GM12878 (cell line): Measurements from ENCODE around the gene GPBP1. TPM values are rescaled to one million over a fixed set of nuclear protein-coding genes. Genes with fewer than 3 reads are reported as not detected.
"Not testable (repeated sequence)": the region's sequence is repeated elsewhere in the genome, so short reads cannot be mapped to it uniquely, and the experiment has no call there.

Experiments
- ATAC-seq: fragments of 200-7000 bp; cut with Tn5 transposase; 3 replicates; pipeline ENCODE4 v1.9.1; 2020; ENCODE audit warnings: mild to moderate bottlenecking, moderate library complexity
- BruUV-seq: library from RNA; stranded (reverse); fragments of 400-500 nt; replicated peaks from 2 replicates; lab custom pipeline; 2021; lab: Mats Ljungman, UMichigan
- CTCF ChIA-PET: fragments of 300-600 bp; sonication (Branson Sonifier 250); formaldehyde crosslinking; extraction: SDS; loops from one replicate; lab custom pipeline; 2021; ENCODE audit warnings: inconsistent platforms; lab: Yijun Ruan, JAX
- POLR2A ChIA-PET: fragments of 350-600 bp; formaldehyde crosslinking; extraction: SDS; loops from one replicate; lab custom pipeline; 2021; ENCODE audit warnings: inconsistent platforms; lab: Charles Lee
- RAD21 ChIA-PET: fragments of 300-600 bp; sonication (Branson Sonifier 250); formaldehyde crosslinking; loops from one replicate; lab custom pipeline; 2023; ENCODE audit warnings: antibody characterized with exemption; ENCODE audit not compliant: unreplicated experiment; lab: Charles Lee
- SMC1A ChIA-PET: fragments of 300-600 bp; sonication (Branson Sonifier 250); formaldehyde crosslinking; loops from one replicate; lab custom pipeline; 2023; ENCODE audit not compliant: unreplicated experiment, uncharacterized antibody; lab: Charles Lee
- DNase-seq: peaks from one replicate; pipeline ENCODE4 v3.0.0-alpha.2; 2011; ENCODE audit warnings: low read depth, low spot score
- FAIRE-seq: peaks from 3 replicates; lab custom pipeline; 2011; peaks lifted over from hg19 to GRCh38; lab: Jason Lieb, UNC
- H2AFZ ChIP-seq: 2 replicates; pipeline ENCODE4 v1.6.0; 2011; ENCODE audit warnings: low read depth, low read length, control low read depth; ENCODE audit not compliant: control insufficient read depth
- H3K27ac ChIP-seq: 2 replicates; pipeline ENCODE4 v1.5.1; 2011; ENCODE audit warnings: control low read depth; ENCODE audit not compliant: control insufficient read depth, insufficient read depth
- H3K27me3 ChIP-seq, 2 experiments: replicated peaks in 1 of 2; 2 replicates each; pipeline versions ENCODE4 v1.6.0 to v1.6.1; 2011; ENCODE audit warnings: low read length in 1 of 2; ENCODE audit not compliant: control insufficient read depth in 2 of 2, insufficient read depth in 2 of 2
- H3K36me3 ChIP-seq, 2 experiments: 2 replicates each; pipeline ENCODE4 v1.5.1; 2011; ENCODE audit warnings: low read length in 1 of 2; ENCODE audit not compliant: control insufficient read depth in 2 of 2, insufficient read depth in 2 of 2
- H3K4me1 ChIP-seq: 2 replicates; pipeline ENCODE4 v1.6.1; 2011; ENCODE audit warnings: mild to moderate bottlenecking, low read length, moderate library complexity, mixed read lengths; ENCODE audit not compliant: control insufficient read depth, insufficient read depth
- H3K4me2 ChIP-seq: 2 replicates; pipeline ENCODE4 v1.6.0; 2011; ENCODE audit warnings: control low read depth; ENCODE audit not compliant: control insufficient read depth, insufficient read depth
- H3K4me3 ChIP-seq: fragments of 200-600 bp; sonication (generic); 2 replicates; pipeline ENCODE4 v1.5.1; 2016
- H3K79me2 ChIP-seq: 2 replicates; pipeline ENCODE4 v1.6.0; 2011; ENCODE audit warnings: low read length; ENCODE audit not compliant: control insufficient read depth, insufficient read depth
- H3K9ac ChIP-seq: 2 replicates; pipeline ENCODE4 v1.8.0; 2011; ENCODE audit warnings: low read length, control low read depth, mixed read lengths; ENCODE audit not compliant: control insufficient read depth, insufficient read depth
- H3K9me3 ChIP-seq: replicated peaks from 3 replicates; pipeline ENCODE4 v1.5.1; 2011; ENCODE audit warnings: mild to moderate bottlenecking, low read length; ENCODE audit not compliant: control insufficient read depth, insufficient read depth
- H4K20me1 ChIP-seq: 2 replicates; pipeline ENCODE4 v1.6.0; 2011; ENCODE audit not compliant: control insufficient read depth, insufficient read depth
- GABPA ChIP-seq: IDR thresholded peaks from 2 replicates; pipeline ENCODE4 v1.6.1; 2014; ENCODE audit warnings: antibody characterized with exemption, low read depth, mild to moderate bottlenecking, inconsistent platforms
- SMAD5 ChIP-seq: IDR thresholded peaks from 2 replicates; pipeline ENCODE4 v1.6.1; 2016; ENCODE audit warnings: antibody characterized with exemption, low read depth
- TCF7 ChIP-seq: IDR thresholded peaks from 2 replicates; pipeline ENCODE4 v1.6.1; 2014; ENCODE audit warnings: antibody characterized with exemption, borderline replicate concordance
- ZBTB40 ChIP-seq: fragments of 450-650 bp; IDR thresholded peaks from 2 replicates; pipeline ENCODE4 v1.6.1; 2016; ENCODE audit warnings: mild to moderate bottlenecking, moderate library complexity, borderline replicate concordance
- WGBS: methylation state at CpG from one replicate; pipeline ENCODE4 v1.1.6; 2016; ENCODE audit warnings: low lambda C conversion rate; ENCODE audit not compliant: insufficient replicate concordance, insufficient coverage; ENCODE audit errors: missing lambda C conversion rate; 5-methylcytosine and 5-hydroxymethylcytosine counted together
- in situ Hi-C: fragments of 300-500 bp; cut with MboI; formaldehyde crosslinking; loops from 9 replicates; pipeline ENCODE4 v1.14.3; 2018; ENCODE audit warnings: mixed read lengths
- intact Hi-C: fragments of 100-400 bp; cut with micrococcal nuclease; formaldehyde crosslinking; loops from one replicate; pipeline ENCODE4 v1.14.2; 2022; ENCODE audit not compliant: unreplicated experiment
- polyA plus RNA-seq, 11 experiments: library from polyadenylated mRNA; depleted of rRNA in 4 of 11; unstranded in 6 of 11; stranded (reverse) in 5 of 11; fragments of >200 nt; fragmentation: Nextera tagmentation in 4 of 11; fragmentation: Illumina TruSeq in 1 of 11; extraction: Ambion mirVana in 4 of 11; extraction: Trizol in 1 of 11; gene quantifications; 1 replicate in 1 of 11; 2 replicates in 10 of 11; pipeline versions ENCODE4 v1.2.1 to v1.2.3, GENCODE V29; 2011 to 2016; ENCODE audit warnings: inconsistent platforms in 2 of 11, missing spikeins in 2 of 11, low read depth in 1 of 11
- total RNA-seq, 4 experiments: library from RNA; depleted of rRNA in 3 of 4; stranded (reverse); fragments of >200 nt in 3 of 4; fragmentation: Illumina TruSeq in 1 of 4; extraction: Trizol in 1 of 4; gene quantifications; 2 replicates each; pipeline versions ENCODE4 v1.2.1 to v1.2.3, GENCODE V29; 2013 to 2021
- TF ChIP-seq, protein P1 (sequence below): IDR thresholded peaks from 2 replicates; pipeline ENCODE4 v1.6.1; 2012; ENCODE audit warnings: low read depth, low read length, improper control_type of control experiment

The GPBP1 gene
- total and polyA plus RNA-seq, 10 of the 15 experiments (the other 5 are each of a cell fraction or from before 2014, with no cell fraction given) = 27.0 to 96.2 (median 55.4) TPM

- ATAC-seq (no peak), FAIRE-seq (no peak), DNase-seq (no peak)
- peaks cover 92% of the 10 kb centered on the region for H3K79me2 ChIP-seq
- peaks cover 2% of the 10 kb centered on the region for H3K9me3 ChIP-seq
- no TSS peak for BruUV-seq
- H3K4me1 ChIP-seq = peaks cover 32% of the 10 kb centered on the region
- ChIA-PET SMC1A (interaction anchor here (0.7 to 1.7 kb wide), 7 partner anchors 9 to 54 kb away, joined by 3 to 7 read pairs (median 4); no protein-coding TSS in a partner anchor), CTCF (interaction anchor here (4.5 kb wide), 1 partner anchor 28 kb away, joined by 16 read pairs; no protein-coding TSS in a partner anchor), RAD21 (interaction anchor here (0.6 to 1.0 kb wide), 2 partner anchors 12 to 1113 kb away, joined by 3 read pairs; no protein-coding TSS in a partner anchor), POLR2A (interaction anchor here (0.6 to 2.9 kb wide), 3 partner anchors 16 to 1223 kb away, joined by 5 to 23 read pairs (median 9); no protein-coding TSS in a partner anchor)
- 77% methylated on average over 2 of the region's 2 CpGs for WGBS
- H3K27ac ChIP-seq = no peak overlapping the region
- H3K4me2 ChIP-seq = no peak overlapping the region
- peaks cover 3 to 4% of the 10 kb centered on the region in 2 experiments; a peak in 2 of 4 replicates for H3K36me3 ChIP-seq
- TF ChIP-seq SMAD5 = no peak
- TF ChIP-seq, protein P1, sequence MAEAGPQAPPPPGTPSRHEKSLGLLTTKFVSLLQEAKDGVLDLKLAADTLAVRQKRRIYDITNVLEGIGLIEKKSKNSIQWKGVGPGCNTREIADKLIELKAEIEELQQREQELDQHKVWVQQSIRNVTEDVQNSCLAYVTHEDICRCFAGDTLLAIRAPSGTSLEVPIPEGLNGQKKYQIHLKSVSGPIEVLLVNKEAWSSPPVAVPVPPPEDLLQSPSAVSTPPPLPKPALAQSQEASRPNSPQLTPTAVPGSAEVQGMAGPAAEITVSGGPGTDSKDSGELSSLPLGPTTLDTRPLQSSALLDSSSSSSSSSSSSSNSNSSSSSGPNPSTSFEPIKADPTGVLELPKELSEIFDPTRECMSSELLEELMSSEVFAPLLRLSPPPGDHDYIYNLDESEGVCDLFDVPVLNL = no peak
- TF ChIP-seq GABPA = no peak
- no peak for TF ChIP-seq ZBTB40
- no peak for TF ChIP-seq TCF7
- H2AFZ ChIP-seq = no peak overlapping the region
- intact Hi-C loops (no loop called here), in situ Hi-C loops (loop anchor here (25.0 kb wide), 1 partner anchor 1880 kb away; the partner anchor contains the start of genes DHX29 and MTREX)
- H3K4me3 ChIP-seq = no peak overlapping the region
- H4K20me1 ChIP-seq = peaks cover 5% of the 10 kb centered on the region
- H3K9ac ChIP-seq = no peak overlapping the region
- no peaks in the 10 kb centered on the region for H3K27me3 ChIP-seq
Measured at GRCh38 chr5:57191986-57192385, 18.1 kb downstream of the GPBP1 start.

GRCh38 chr5:57192832-57193231 lies 19.0 kb downstream of the GPBP1 start:
- H2AFZ ChIP-seq, DNase-seq, H3K36me3 ChIP-seq, BruUV-seq, H3K9me3 ChIP-seq, intact Hi-C loops, FAIRE-seq, H4K20me1 ChIP-seq, H3K27me3 ChIP-seq, H3K9ac ChIP-seq, CTCF ChIA-PET, H3K4me3 ChIP-seq, H3K4me2 ChIP-seq, ATAC-seq, H3K27ac ChIP-seq: not testable (repeated sequence)
- ChIA-PET POLR2A (interaction anchor here (2.9 kb wide), 1 partner anchor 17 kb away, joined by 23 read pairs; no protein-coding TSS in a partner anchor), RAD21 (interaction anchor here (0.6 to 1.0 kb wide), 3 partner anchors 13 to 1114 kb away, joined by 3 read pairs; no protein-coding TSS in a partner anchor), SMC1A (interaction anchor here (1.4 kb wide), 2 partner anchors 17 to 55 kb away, joined by 4 read pairs; no protein-coding TSS in a partner anchor)
- peaks cover 87% of the 10 kb centered on the region for H3K79me2 ChIP-seq
- WGBS = 100% methylated on average over 6 of the region's 6 CpGs
- in situ Hi-C loops = loop anchor here (25.0 kb wide), 1 partner anchor 1881 kb away; the partner anchor contains the start of genes DHX29 and MTREX
- H3K4me1 ChIP-seq = peaks cover 28% of the 10 kb centered on the region
